Measurements from ENCODE around the gene B3GAT2. TPM values are rescaled to one million over a fixed set of nuclear protein-coding genes. Genes with fewer than 3 reads are reported as not detected.

B3GAT2 gene, protein sequence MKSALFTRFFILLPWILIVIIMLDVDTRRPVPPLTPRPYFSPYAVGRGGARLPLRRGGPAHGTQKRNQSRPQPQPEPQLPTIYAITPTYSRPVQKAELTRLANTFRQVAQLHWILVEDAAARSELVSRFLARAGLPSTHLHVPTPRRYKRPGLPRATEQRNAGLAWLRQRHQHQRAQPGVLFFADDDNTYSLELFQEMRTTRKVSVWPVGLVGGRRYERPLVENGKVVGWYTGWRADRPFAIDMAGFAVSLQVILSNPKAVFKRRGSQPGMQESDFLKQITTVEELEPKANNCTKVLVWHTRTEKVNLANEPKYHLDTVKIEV
- total RNA-seq: 0.05 TPM in 1 of 2 replicates, not detected in the other

DNA sequence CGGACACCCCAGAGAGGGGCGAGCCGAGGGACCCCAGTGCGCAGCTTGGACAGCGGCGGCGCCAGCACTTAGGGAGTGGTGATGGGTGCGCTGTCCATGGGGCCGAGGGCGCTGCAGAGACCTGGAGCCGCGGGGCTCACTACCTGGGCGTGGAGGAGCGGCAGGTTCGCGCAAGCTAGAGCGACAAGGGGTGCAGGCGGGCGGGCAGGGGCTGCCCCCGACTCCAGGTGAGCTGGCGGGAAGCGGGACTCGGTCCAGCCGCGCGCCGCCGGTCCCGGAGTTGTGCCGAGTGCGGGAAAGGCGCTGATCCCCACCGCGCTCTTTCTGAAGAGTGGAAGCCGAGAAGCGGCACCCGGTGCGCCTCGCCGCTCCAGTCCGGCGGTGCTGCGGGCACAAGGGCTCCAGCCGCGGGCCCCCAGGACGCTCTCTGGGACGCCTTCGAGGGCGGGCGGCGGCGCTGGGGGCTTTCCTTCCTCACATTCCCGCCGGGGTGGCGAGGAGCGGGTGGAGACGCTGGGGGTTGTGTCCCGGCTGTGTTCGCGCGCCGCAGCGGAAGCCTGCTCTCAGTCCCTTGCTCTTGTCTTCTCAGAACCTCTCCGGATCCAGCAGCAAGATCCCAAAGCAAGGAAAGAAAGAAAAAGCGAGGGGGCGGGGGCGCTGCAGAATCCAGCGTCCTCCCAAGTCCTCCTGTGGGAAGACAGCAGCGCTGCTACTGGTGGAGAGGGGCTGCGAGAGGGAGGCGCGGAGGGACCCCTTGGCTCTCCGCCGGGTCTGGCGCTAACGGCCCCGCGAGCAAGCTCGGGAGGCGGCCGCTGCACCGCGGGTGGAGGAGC is at the start of gene B3GAT2:
TSS of gene B3GAT2 (minus strand) at position 610 of the 833 bp plus-strand sequence. CDS start 631 bp downstream, outside the sequence.

Measured in smooth muscle cell of the umbilical artery (primary cell).